Mesothelial cell of epicardium (in vitro differentiated cells): ENCODE results near the gene ARIH2. TPM values are rescaled to one million over a fixed set of nuclear protein-coding genes. Genes with fewer than 3 reads are reported as not detected.

Experiments
- DNase-seq, 2 experiments: peaks; one replicate each; pipeline ENCODE4 v3.0.0; 2021; ENCODE audit warnings: low spot score in 2 of 2; ENCODE audit not compliant: unreplicated experiment in 2 of 2
- H3K27ac Mint-ChIP-seq: 2 replicates; pipeline ENCODE4 v1.8.0; 2021; ENCODE audit warnings: mixed read lengths
- H3K27me3 Mint-ChIP-seq: 2 replicates; pipeline ENCODE4 v1.8.0; 2021; ENCODE audit warnings: low read depth, mixed read lengths
- H3K36me3 Mint-ChIP-seq: 2 replicates; pipeline ENCODE4 v1.8.0; 2021; ENCODE audit warnings: mixed read lengths
- H3K4me1 Mint-ChIP-seq: 2 replicates; pipeline ENCODE4 v1.8.0; 2021; ENCODE audit warnings: mixed read lengths
- H3K4me3 Mint-ChIP-seq: 2 replicates; pipeline ENCODE4 v1.8.0; 2021; ENCODE audit warnings: mild to moderate bottlenecking, moderate library complexity, mixed read lengths
- H3K9me3 Mint-ChIP-seq: 2 replicates; pipeline ENCODE4 v1.8.0; 2021; ENCODE audit warnings: mixed read lengths
- total RNA-seq: library from RNA; stranded (reverse); gene quantifications from 3 replicates; pipeline ENCODE4 v1.2.1, GENCODE V29; 2021
- TF ChIP-seq, protein P1 (sequence below): fragments of 200-600 bp; sonication (generic); IDR thresholded peaks from one replicate; pipeline ENCODE4 v1.5.0; 2021; ENCODE audit warnings: antibody characterized with exemption; ENCODE audit not compliant: unreplicated experiment

Gene ARIH2
- total RNA-seq, 1 donor from 2014 or later, result 102 TPM

DNA sequence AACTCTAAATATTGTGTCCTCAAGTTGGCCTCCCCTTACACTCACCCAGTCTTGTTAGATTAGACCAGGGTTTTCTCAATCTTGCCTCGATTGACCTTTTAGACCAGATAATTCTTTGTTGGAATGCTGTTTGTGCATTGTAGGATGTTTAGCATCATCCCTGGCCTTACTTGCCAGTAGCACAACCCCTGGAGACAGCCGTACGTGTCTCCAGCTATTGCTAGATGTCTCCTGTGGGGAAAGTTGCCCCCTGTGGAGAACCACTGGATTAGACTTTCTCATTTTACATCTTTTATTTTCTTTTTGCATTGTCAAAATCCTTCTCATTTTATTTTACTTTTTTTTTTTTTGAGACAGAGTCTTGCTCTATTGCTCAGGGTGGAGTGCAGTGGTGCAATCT is 90.8 kb downstream of the ARIH2 start:
- no peak for DNase-seq
- H3K4me3 Mint-ChIP-seq, result peak overlapping the region; percentile 39
- H3K4me1 Mint-ChIP-seq, result peaks cover 22% of the 10 kb centered on the region
- peak overlapping the region; percentile 69 for H3K27ac Mint-ChIP-seq
- TF ChIP-seq, protein P1, sequence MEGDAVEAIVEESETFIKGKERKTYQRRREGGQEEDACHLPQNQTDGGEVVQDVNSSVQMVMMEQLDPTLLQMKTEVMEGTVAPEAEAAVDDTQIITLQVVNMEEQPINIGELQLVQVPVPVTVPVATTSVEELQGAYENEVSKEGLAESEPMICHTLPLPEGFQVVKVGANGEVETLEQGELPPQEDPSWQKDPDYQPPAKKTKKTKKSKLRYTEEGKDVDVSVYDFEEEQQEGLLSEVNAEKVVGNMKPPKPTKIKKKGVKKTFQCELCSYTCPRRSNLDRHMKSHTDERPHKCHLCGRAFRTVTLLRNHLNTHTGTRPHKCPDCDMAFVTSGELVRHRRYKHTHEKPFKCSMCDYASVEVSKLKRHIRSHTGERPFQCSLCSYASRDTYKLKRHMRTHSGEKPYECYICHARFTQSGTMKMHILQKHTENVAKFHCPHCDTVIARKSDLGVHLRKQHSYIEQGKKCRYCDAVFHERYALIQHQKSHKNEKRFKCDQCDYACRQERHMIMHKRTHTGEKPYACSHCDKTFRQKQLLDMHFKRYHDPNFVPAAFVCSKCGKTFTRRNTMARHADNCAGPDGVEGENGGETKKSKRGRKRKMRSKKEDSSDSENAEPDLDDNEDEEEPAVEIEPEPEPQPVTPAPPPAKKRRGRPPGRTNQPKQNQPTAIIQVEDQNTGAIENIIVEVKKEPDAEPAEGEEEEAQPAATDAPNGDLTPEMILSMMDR, result no peak
- H3K9me3 Mint-ChIP-seq, result no peaks in the 10 kb centered on the region
- H3K36me3 Mint-ChIP-seq, result no peaks in the 10 kb centered on the region
- no peaks in the 10 kb centered on the region for H3K27me3 Mint-ChIP-seq

DNA sequence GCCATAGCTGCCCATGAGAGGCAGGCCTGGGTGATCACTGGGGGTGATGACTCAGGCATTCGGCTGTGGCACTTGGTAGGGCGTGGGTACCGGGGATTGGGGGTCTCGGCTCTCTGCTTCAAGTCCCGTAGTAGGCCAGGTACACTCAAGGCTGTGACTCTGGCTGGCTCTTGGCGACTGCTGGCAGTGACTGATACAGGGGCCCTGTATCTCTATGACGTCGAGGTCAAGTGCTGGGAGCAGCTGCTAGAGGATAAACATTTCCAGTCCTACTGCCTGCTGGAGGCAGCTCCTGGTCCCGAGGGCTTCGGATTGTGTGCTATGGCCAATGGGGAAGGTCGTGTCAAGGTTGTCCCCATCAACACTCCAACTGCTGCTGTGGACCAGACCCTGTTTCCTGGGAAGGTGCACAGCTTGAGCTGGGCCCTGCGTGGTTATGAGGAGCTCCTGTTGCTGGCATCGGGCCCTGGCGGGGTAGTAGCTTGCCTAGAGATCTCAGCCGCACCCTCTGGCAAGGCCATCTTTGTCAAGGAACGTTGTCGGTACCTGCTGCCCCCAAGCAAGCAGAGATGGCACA is 93.9 kb downstream of the ARIH2 start:
- Mint-ChIP-seq H3K27ac (no peak overlapping the region), H3K36me3 (peaks cover 11% of the 10 kb centered on the region), H3K27me3 (no peaks in the 10 kb centered on the region), H3K9me3 (no peaks in the 10 kb centered on the region), H3K4me3 (no peak overlapping the region), H3K4me1 (peaks cover 15% of the 10 kb centered on the region)
- no peak for DNase-seq
- TF ChIP-seq, protein P1, result no peak

DNA sequence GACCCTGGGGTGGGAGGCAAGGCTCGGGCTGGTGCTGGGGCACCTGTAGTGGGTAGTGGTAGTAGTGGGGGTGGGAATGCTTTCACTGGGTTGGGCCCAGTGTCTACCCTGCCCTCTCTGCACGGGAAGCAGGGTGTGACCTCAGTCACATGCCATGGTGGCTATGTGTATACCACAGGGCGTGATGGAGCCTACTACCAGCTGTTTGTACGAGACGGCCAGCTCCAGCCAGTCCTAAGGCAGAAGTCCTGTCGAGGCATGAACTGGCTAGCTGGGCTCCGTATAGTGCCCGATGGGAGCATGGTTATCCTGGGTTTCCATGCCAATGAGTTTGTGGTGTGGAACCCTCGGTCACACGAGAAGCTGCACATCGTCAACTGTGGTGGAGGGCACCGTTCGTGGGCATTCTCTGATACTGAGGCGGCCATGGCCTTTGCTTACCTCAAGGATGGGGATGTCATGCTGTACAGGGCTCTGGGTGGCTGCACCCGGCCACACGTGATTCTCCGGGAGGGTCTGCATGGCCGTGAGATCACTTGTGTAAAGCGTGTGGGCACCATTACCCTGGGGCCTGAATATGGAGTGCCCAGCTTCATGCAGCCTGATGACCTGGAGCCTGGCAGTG is 94.6 kb downstream of the ARIH2 start:
- H3K4me1 Mint-ChIP-seq, result peaks cover 14% of the 10 kb centered on the region
- no peaks in the 10 kb centered on the region for H3K27me3 Mint-ChIP-seq
- DNase-seq, result no peak
- peaks cover 11% of the 10 kb centered on the region for H3K36me3 Mint-ChIP-seq
- TF ChIP-seq, protein P1, result no peak
- H3K9me3 Mint-ChIP-seq, result no peaks in the 10 kb centered on the region
- H3K4me3 Mint-ChIP-seq, result no peak overlapping the region
- H3K27ac Mint-ChIP-seq, result no peak overlapping the region

GRCh38 chr3:49013738-49014660 is 95.4 kb downstream of the ARIH2 start:
- Mint-ChIP-seq H3K27ac (no peak overlapping the region), H3K27me3 (no peaks in the 10 kb centered on the region), H3K36me3 (peaks cover 11% of the 10 kb centered on the region), H3K4me1 (peaks cover 14% of the 10 kb centered on the region), H3K4me3 (no peak overlapping the region), H3K9me3 (no peaks in the 10 kb centered on the region)
- no peak for DNase-seq
- TF ChIP-seq, protein P1, result peak; percentile 67

DNA sequence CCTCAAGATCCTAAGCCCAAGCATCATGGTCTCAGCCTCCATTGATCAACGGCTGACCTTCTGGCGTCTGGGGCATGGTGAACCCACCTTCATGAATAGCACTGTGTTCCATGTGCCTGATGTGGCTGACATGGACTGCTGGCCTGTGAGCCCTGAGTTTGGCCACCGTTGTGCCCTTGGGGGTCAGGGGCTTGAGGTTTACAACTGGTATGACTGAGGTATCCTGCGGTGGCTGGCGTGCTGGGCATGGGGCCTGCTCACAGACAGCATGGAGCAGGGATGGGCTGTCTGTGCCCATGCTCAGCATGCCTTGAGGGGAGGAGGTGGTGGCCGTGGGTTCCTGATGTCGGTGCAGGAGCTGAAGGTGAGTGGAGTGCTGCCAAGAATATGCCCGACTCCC is 96.4 kb downstream of the ARIH2 start:
- peaks cover 16% of the 10 kb centered on the region for H3K4me1 Mint-ChIP-seq
- H3K27ac Mint-ChIP-seq, result no peak overlapping the region
- no peaks in the 10 kb centered on the region for H3K27me3 Mint-ChIP-seq
- peaks cover 11% of the 10 kb centered on the region for H3K36me3 Mint-ChIP-seq
- TF ChIP-seq, protein P1, result no peak
- no peak for DNase-seq
- no peak overlapping the region for H3K4me3 Mint-ChIP-seq
- no peaks in the 10 kb centered on the region for H3K9me3 Mint-ChIP-seq
